Mucosa of rectum (tissue), 2 donors: Measurements from ENCODE around the gene TPI1.
"Not testable (repeated sequence)": the region's sequence is repeated elsewhere in the genome, so short reads cannot be mapped to it uniquely, and the experiment has no call there.

Source experiments
- H3K27ac ChIP-seq, 2 donors: one replicate each; pipeline ENCODE4 v1.7.0; 2013; ENCODE audit warnings: inconsistent platforms in 2 of 2, low read depth in 2 of 2, low read length in 2 of 2
- H3K27me3 ChIP-seq, 2 donors: one replicate each; pipeline ENCODE4 v1.7.0; 2013; ENCODE audit warnings: low read length in 2 of 2; ENCODE audit not compliant: control insufficient read depth in 2 of 2, insufficient read depth in 2 of 2
- H3K36me3 ChIP-seq, 2 donors: one replicate each; pipeline ENCODE4 v1.7.0; 2013; ENCODE audit warnings: low read length in 2 of 2; ENCODE audit not compliant: control insufficient read depth in 2 of 2, insufficient read depth in 2 of 2
- H3K4me1 ChIP-seq, 2 donors: one replicate each; pipeline ENCODE4 v1.7.0; 2013; ENCODE audit warnings: low read length in 2 of 2, mild to moderate bottlenecking in 1 of 2; ENCODE audit not compliant: control insufficient read depth in 2 of 2, insufficient read depth in 2 of 2
- H3K4me3 ChIP-seq, 2 donors: one replicate each; pipeline ENCODE4 v1.7.0; 2013; ENCODE audit warnings: low read length in 2 of 2
- H3K9ac ChIP-seq, 2 donors: one replicate each; pipeline ENCODE4 v1.7.0; 2013; ENCODE audit warnings: low read length in 2 of 2, low read depth in 1 of 2, mild to moderate bottlenecking in 1 of 2
- H3K9me3 ChIP-seq, 2 donors: one replicate each; pipeline ENCODE4 v1.7.0; 2013; ENCODE audit warnings: low read length in 2 of 2; ENCODE audit not compliant: control insufficient read depth in 2 of 2
- donor health status: healthy.
- donor health status: Normal muscosa, but diverticular disease.

The TPI1 gene

GRCh38 chr12:6879824-6880223, 12.5 kb downstream of the TPI1 start:
- H3K4me1 ChIP-seq, H3K27ac ChIP-seq, H3K9me3 ChIP-seq, H3K36me3 ChIP-seq, H3K4me3 ChIP-seq, H3K9ac ChIP-seq, H3K27me3 ChIP-seq: not testable (repeated sequence)

GRCh38 chr12:6883252-6883651, 15.9 kb downstream of the TPI1 start:
- H3K4me1 ChIP-seq, result peaks cover 0 to 10% of the 10 kb centered on the region in 2 donors
- H3K36me3 ChIP-seq, result peaks cover 0 to 4% of the 10 kb centered on the region in 2 donors
- no peaks in the 10 kb centered on the region for H3K27me3 ChIP-seq
- no peak overlapping the region for H3K4me3 ChIP-seq
- H3K27ac ChIP-seq, result no peak overlapping the region
- no peak overlapping the region for H3K9ac ChIP-seq
- H3K9me3 ChIP-seq, result no peaks in the 10 kb centered on the region

GRCh38 chr12:6883683-6884082, 16.4 kb downstream of the TPI1 start:
- no peaks in the 10 kb centered on the region for H3K9me3 ChIP-seq
- H3K27me3 ChIP-seq, result no peaks in the 10 kb centered on the region
- peaks cover 0 to 10% of the 10 kb centered on the region in 2 donors for H3K4me1 ChIP-seq
- no peak overlapping the region for H3K9ac ChIP-seq
- no peak overlapping the region for H3K4me3 ChIP-seq
- peaks cover 0 to 4% of the 10 kb centered on the region in 2 donors for H3K36me3 ChIP-seq
- no peak overlapping the region for H3K27ac ChIP-seq

GRCh38 chr12:6884539-6884938, 17.2 kb downstream of the TPI1 start:
- no peaks in the 10 kb centered on the region for H3K27me3 ChIP-seq
- no peaks in the 10 kb centered on the region for H3K9me3 ChIP-seq
- H3K9ac ChIP-seq, result no peak overlapping the region
- H3K36me3 ChIP-seq, result peaks cover 0 to 4% of the 10 kb centered on the region in 2 donors
- peaks cover 0 to 10% of the 10 kb centered on the region in 2 donors for H3K4me1 ChIP-seq
- no peak overlapping the region for H3K27ac ChIP-seq
- H3K4me3 ChIP-seq, result no peak overlapping the region

GRCh38 chr12:6886206-6886999, 19.1 kb downstream of the TPI1 start:
- not testable (repeated sequence) for H3K9ac ChIP-seq, H3K9me3 ChIP-seq, H3K4me1 ChIP-seq, H3K27ac ChIP-seq, H3K36me3 ChIP-seq, H3K4me3 ChIP-seq, H3K27me3 ChIP-seq

GRCh38 chr12:6887460-6887859, 20.1 kb downstream of the TPI1 start:
- Histone ChIP-seq H3K9ac (no peak overlapping the region), H3K4me3 (no peak overlapping the region), H3K36me3 (peaks cover 0 to 4% of the 10 kb centered on the region in 2 donors), H3K9me3 (no peaks in the 10 kb centered on the region), H3K27me3 (no peaks in the 10 kb centered on the region), H3K4me1 (peaks cover 8 to 11% of the 10 kb centered on the region in 2 donors), H3K27ac (no peak overlapping the region)

GRCh38 chr12:6888360-6888759, 21.0 kb downstream of the TPI1 start:
- peaks cover 0 to 4% of the 10 kb centered on the region in 2 donors for H3K36me3 ChIP-seq
- H3K27ac ChIP-seq, result no peak overlapping the region
- H3K9ac ChIP-seq, result no peak overlapping the region
- H3K27me3 ChIP-seq, result no peaks in the 10 kb centered on the region
- no peak overlapping the region for H3K4me3 ChIP-seq
- peaks cover 8 to 11% of the 10 kb centered on the region in 2 donors for H3K4me1 ChIP-seq
- H3K9me3 ChIP-seq, result no peaks in the 10 kb centered on the region

- H3K9ac ChIP-seq, H3K27me3 ChIP-seq, H3K9me3 ChIP-seq, H3K36me3 ChIP-seq, H3K4me3 ChIP-seq, H3K27ac ChIP-seq: not testable (repeated sequence)
- peaks cover 8 to 11% of the 10 kb centered on the region in 2 donors for H3K4me1 ChIP-seq
Observed at GRCh38 chr12:6888794-6889193, 21.5 kb downstream of the TPI1 start.

- H3K9me3 ChIP-seq, H3K36me3 ChIP-seq, H3K27me3 ChIP-seq: not testable (repeated sequence)
- peak overlapping the region; percentile 83 to 88 for H3K27ac ChIP-seq
- H3K4me3 ChIP-seq, result peak overlapping the region; percentile 75 to 86
- H3K4me1 ChIP-seq, result peaks cover 8 to 11% of the 10 kb centered on the region in 2 donors
- peak overlapping the region in 1 of 2 donors; percentile 81 for H3K9ac ChIP-seq
Observed at GRCh38 chr12:6889775-6890573, 22.6 kb downstream of the TPI1 start.
